Neural cell (in vitro differentiated cells): Measurements from ENCODE around the gene CCDC88C. TPM values are rescaled to one million over a fixed set of nuclear protein-coding genes. Genes with fewer than 3 reads are reported as not detected.

Experiments
- H2AFZ ChIP-seq: fragments of 200-600, 300-800 bp; sonication (generic), shearing (Covaris generic); 2 replicates; pipeline ENCODE4 v1.6.0; 2014; ENCODE audit warnings: low read depth, mild to moderate bottlenecking, antibody characterized with exemption, low read length, moderate library complexity
- H3F3A ChIP-seq: fragments of 200-600 bp; shearing (Covaris generic); 2 replicates; pipeline ENCODE4 v1.6.1; 2016; ENCODE audit warnings: mild to moderate bottlenecking, moderate library complexity, mixed read lengths, antibody characterized with exemption, low read length; ENCODE audit not compliant: insufficient read depth, poor library complexity, severe bottlenecking
- H3K27ac ChIP-seq: fragments of 200-600, 300-800 bp; sonication (generic), shearing (Covaris generic); 2 replicates; pipeline ENCODE4 v1.5.1; 2014; ENCODE audit warnings: mild to moderate bottlenecking, low read length, moderate library complexity
- H3K27me3 ChIP-seq: fragments of 300-800, 200-600 bp; sonication (generic), shearing (Covaris generic); 2 replicates; pipeline ENCODE4 v1.6.0; 2014; ENCODE audit warnings: mild to moderate bottlenecking, low read depth, low read length, moderate library complexity; ENCODE audit not compliant: insufficient read depth
- H3K36me3 ChIP-seq: fragments of 300-800, 200-600 bp; sonication (generic), shearing (Covaris generic); 2 replicates; pipeline ENCODE4 v1.5.1; 2014; ENCODE audit warnings: mild to moderate bottlenecking, antibody characterized with exemption, low read length, moderate library complexity; ENCODE audit not compliant: insufficient read depth
- H3K4me2 ChIP-seq: fragments of 300-800, 200-600 bp; sonication (generic), shearing (Covaris generic); 2 replicates; pipeline ENCODE4 v1.6.0; 2014; ENCODE audit warnings: mild to moderate bottlenecking, low read length
- H3K4me3 ChIP-seq: fragments of 300-800, 200-600 bp; sonication (generic), shearing (Covaris generic); 2 replicates; pipeline ENCODE4 v1.5.1; 2014; ENCODE audit warnings: mild to moderate bottlenecking, low read length, moderate library complexity
- H3K79me2 ChIP-seq: fragments of 200-600 bp; shearing (Covaris generic); replicated peaks from 2 replicates; pipeline ENCODE4 v1.6.0; 2014; ENCODE audit warnings: mild to moderate bottlenecking, low read length, moderate library complexity; ENCODE audit not compliant: insufficient read depth
- H3K9ac ChIP-seq: fragments of 300-800, 200-600 bp; sonication (generic), shearing (Covaris generic); 2 replicates; pipeline ENCODE4 v1.6.1; 2016; ENCODE audit warnings: mild to moderate bottlenecking, low read length, mixed read lengths
- H3K9me2 ChIP-seq: fragments of 200-600 bp; shearing (Covaris generic); 2 replicates; pipeline ENCODE4 v1.6.1; 2016; ENCODE audit warnings: mild to moderate bottlenecking, low read length, mixed read lengths; ENCODE audit not compliant: insufficient read depth
- H3K9me3 ChIP-seq: fragments of 200-600, 300-800 bp; sonication (generic), shearing (Covaris generic); 2 replicates; pipeline ENCODE4 v1.6.1; 2016; ENCODE audit warnings: mild to moderate bottlenecking, mixed run types, low read length, moderate library complexity, mixed read lengths
- H4K20me1 ChIP-seq: fragments of 200-600 bp; shearing (Covaris generic); 2 replicates; pipeline ENCODE4 v1.6.1; 2016; ENCODE audit warnings: mild to moderate bottlenecking, mixed run types; ENCODE audit not compliant: insufficient read depth
- EP300 ChIP-seq: fragments of 450-650 bp; conservative IDR thresholded peaks from 2 replicates; pipeline ENCODE4 v1.6.1; 2014; ENCODE audit warnings: antibody characterized with exemption, mild to moderate bottlenecking, moderate library complexity; ENCODE audit not compliant: poor library complexity, severe bottlenecking
- EZH2 ChIP-seq: fragments of 200-600, 300-800 bp; shearing (Covaris generic), sonication (generic); IDR thresholded peaks from 2 replicates; pipeline ENCODE4 v1.6.1; 2014; ENCODE audit warnings: antibody characterized with exemption, low read length, borderline replicate concordance, mild to moderate bottlenecking; ENCODE audit not compliant: insufficient read depth, poor library complexity, severe bottlenecking
- MXI1 ChIP-seq: fragments of 450-650 bp; conservative IDR thresholded peaks from 2 replicates; pipeline ENCODE4 v1.6.1; 2014; ENCODE audit warnings: antibody characterized with exemption, mild to moderate bottlenecking; ENCODE audit not compliant: poor library complexity, severe bottlenecking
- POLR2AphosphoS5 ChIP-seq: IDR thresholded peaks from 2 replicates; pipeline ENCODE4 v1.6.1; 2012
- RAD21 ChIP-seq: fragments of 450-650 bp; conservative IDR thresholded peaks from 2 replicates; pipeline ENCODE4 v1.6.1; 2014; ENCODE audit warnings: antibody characterized with exemption, mild to moderate bottlenecking, moderate library complexity
- SMC3 ChIP-seq: fragments of 450-650 bp; conservative IDR thresholded peaks from 2 replicates; pipeline ENCODE4 v1.6.1; 2014; ENCODE audit warnings: antibody characterized with exemption, mild to moderate bottlenecking, moderate library complexity; ENCODE audit not compliant: poor library complexity
- TAF1 ChIP-seq: IDR thresholded peaks from 2 replicates; pipeline ENCODE4 v1.6.1; 2012; ENCODE audit warnings: low read depth
- polyA plus RNA-seq: library from polyadenylated mRNA; depleted of rRNA; stranded (reverse); fragments of >200 nt; gene quantifications from 2 replicates; pipeline ENCODE4 v1.2.3, GENCODE V29; 2014
- TF ChIP-seq, protein P1 (sequence below): fragments of 450-650 bp; IDR thresholded peaks from 2 replicates; pipeline ENCODE4 v1.5.1; 2014; ENCODE audit warnings: antibody characterized with exemption, mild to moderate bottlenecking, moderate library complexity; ENCODE audit not compliant: poor library complexity, severe bottlenecking
- TF ChIP-seq, protein P2 (sequence below): IDR thresholded peaks from 2 replicates; pipeline ENCODE4 v1.6.1; 2012; ENCODE audit warnings: borderline replicate concordance

CCDC88C gene
- polyA plus RNA-seq, 1 donor from 2014 or later: 20.1 TPM

DNA sequence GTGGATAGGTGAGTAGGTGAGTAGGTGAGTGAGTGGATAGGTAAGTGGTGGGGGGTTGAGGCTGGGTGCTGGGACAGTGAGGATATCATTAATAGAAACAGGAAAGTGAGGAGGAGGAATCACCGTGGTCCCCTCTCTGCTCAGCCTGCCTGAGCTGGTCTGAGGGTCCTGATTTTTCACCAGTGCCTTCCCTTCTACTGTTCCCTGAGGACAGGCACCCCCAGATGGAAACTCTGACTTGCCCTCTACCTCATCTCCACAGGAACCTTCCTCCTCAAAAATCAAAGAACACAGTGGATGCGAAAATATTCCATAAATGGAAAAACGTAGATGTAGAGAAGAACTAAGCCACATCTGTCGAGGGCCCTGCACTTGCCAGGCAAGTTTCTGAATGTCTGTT, 175.0 kb downstream of the CCDC88C start:
- no peak overlapping the region for H3K4me2 ChIP-seq
- H3K9me3 ChIP-seq: no peaks in the 10 kb centered on the region
- H3K9ac ChIP-seq: no peak overlapping the region
- no peaks in the 10 kb centered on the region for H3K27me3 ChIP-seq
- no peaks in the 10 kb centered on the region for H3K79me2 ChIP-seq
- TF ChIP-seq, protein P1, sequence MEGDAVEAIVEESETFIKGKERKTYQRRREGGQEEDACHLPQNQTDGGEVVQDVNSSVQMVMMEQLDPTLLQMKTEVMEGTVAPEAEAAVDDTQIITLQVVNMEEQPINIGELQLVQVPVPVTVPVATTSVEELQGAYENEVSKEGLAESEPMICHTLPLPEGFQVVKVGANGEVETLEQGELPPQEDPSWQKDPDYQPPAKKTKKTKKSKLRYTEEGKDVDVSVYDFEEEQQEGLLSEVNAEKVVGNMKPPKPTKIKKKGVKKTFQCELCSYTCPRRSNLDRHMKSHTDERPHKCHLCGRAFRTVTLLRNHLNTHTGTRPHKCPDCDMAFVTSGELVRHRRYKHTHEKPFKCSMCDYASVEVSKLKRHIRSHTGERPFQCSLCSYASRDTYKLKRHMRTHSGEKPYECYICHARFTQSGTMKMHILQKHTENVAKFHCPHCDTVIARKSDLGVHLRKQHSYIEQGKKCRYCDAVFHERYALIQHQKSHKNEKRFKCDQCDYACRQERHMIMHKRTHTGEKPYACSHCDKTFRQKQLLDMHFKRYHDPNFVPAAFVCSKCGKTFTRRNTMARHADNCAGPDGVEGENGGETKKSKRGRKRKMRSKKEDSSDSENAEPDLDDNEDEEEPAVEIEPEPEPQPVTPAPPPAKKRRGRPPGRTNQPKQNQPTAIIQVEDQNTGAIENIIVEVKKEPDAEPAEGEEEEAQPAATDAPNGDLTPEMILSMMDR: no peak
- TF ChIP-seq EP300: no peak
- no peak for TF ChIP-seq SMC3
- H3K4me3 ChIP-seq: no peak overlapping the region
- H3F3A ChIP-seq: no peaks in the 10 kb centered on the region
- H3K27ac ChIP-seq: no peak overlapping the region
- no peak overlapping the region for H2AFZ ChIP-seq
- no peaks in the 10 kb centered on the region for H3K36me3 ChIP-seq
- no peaks in the 10 kb centered on the region for H3K9me2 ChIP-seq
- no peaks in the 10 kb centered on the region for H4K20me1 ChIP-seq

DNA sequence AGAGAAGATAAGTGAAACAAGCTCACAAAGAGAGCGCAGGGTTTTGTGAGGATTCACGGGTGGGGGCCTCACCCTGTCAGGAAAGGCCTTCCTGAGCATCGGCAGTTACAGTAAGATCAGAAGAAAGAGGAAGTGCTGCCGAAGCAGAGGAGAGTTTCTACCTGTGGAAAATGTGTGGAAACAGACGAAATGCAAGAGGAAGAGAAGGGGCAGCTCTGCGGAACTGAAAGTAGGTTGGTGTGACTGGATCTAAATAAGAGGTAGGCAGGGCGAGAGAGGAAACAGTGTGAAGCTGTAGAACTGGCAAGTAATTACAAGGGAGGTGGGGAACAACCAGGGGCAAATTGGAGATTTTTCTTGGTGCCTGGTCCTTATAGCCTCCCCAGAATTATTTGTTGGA, 175.8 kb downstream of the CCDC88C start:
- no peak overlapping the region for H3K27ac ChIP-seq
- no peaks in the 10 kb centered on the region for H3F3A ChIP-seq
- H3K4me3 ChIP-seq: no peak overlapping the region
- no peaks in the 10 kb centered on the region for H3K9me2 ChIP-seq
- H3K9me3 ChIP-seq: no peaks in the 10 kb centered on the region
- no peaks in the 10 kb centered on the region for H3K36me3 ChIP-seq
- TF ChIP-seq MXI1 (no peak), EP300 (no peak), EZH2 (no peak), RAD21 (no peak), POLR2AphosphoS5 (no peak), SMC3 (no peak), TAF1 (no peak)
- TF ChIP-seq, protein P2, sequence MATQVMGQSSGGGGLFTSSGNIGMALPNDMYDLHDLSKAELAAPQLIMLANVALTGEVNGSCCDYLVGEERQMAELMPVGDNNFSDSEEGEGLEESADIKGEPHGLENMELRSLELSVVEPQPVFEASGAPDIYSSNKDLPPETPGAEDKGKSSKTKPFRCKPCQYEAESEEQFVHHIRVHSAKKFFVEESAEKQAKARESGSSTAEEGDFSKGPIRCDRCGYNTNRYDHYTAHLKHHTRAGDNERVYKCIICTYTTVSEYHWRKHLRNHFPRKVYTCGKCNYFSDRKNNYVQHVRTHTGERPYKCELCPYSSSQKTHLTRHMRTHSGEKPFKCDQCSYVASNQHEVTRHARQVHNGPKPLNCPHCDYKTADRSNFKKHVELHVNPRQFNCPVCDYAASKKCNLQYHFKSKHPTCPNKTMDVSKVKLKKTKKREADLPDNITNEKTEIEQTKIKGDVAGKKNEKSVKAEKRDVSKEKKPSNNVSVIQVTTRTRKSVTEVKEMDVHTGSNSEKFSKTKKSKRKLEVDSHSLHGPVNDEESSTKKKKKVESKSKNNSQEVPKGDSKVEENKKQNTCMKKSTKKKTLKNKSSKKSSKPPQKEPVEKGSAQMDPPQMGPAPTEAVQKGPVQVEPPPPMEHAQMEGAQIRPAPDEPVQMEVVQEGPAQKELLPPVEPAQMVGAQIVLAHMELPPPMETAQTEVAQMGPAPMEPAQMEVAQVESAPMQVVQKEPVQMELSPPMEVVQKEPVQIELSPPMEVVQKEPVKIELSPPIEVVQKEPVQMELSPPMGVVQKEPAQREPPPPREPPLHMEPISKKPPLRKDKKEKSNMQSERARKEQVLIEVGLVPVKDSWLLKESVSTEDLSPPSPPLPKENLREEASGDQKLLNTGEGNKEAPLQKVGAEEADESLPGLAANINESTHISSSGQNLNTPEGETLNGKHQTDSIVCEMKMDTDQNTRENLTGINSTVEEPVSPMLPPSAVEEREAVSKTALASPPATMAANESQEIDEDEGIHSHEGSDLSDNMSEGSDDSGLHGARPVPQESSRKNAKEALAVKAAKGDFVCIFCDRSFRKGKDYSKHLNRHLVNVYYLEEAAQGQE: no peak
- TF ChIP-seq, protein P1: no peak
- H3K27me3 ChIP-seq: no peaks in the 10 kb centered on the region
- H3K9ac ChIP-seq: no peak overlapping the region
- H3K79me2 ChIP-seq: no peaks in the 10 kb centered on the region
- no peak overlapping the region for H3K4me2 ChIP-seq
- no peaks in the 10 kb centered on the region for H4K20me1 ChIP-seq
- no peak overlapping the region for H2AFZ ChIP-seq
